Calu3 (cell line): ENCODE data around the gene SH3PXD2B. TPM values are rescaled to one million over a fixed set of nuclear protein-coding genes. Genes with fewer than 3 reads are reported as not detected.

ENCODE experiments used
- BruUV-seq: library from RNA; stranded (reverse); fragments of 400-500 nt; replicated peaks from 2 replicates; lab custom pipeline; 2021; lab: Mats Ljungman, UMichigan
- CTCF ChIA-PET: fragments of 300-600 bp; sonication (Branson Sonifier 250); formaldehyde crosslinking; loops from one replicate; lab custom pipeline; 2022; ENCODE audit warnings: antibody characterized with exemption; lab: Charles Lee
- DNase-seq: peaks from one replicate; pipeline ENCODE4 v3.0.0; 2022
- H3K27ac Mint-ChIP-seq: one replicate; pipeline ENCODE4 v1.8.0; 2022; ENCODE audit warnings: mixed read lengths; ENCODE audit not compliant: unreplicated experiment
- H3K27me3 Mint-ChIP-seq: one replicate; pipeline ENCODE4 v1.8.0; 2022; ENCODE audit warnings: mixed read lengths; ENCODE audit not compliant: unreplicated experiment
- H3K36me3 Mint-ChIP-seq: one replicate; pipeline ENCODE4 v1.8.0; 2022; ENCODE audit warnings: mild to moderate bottlenecking, moderate library complexity, mixed read lengths; ENCODE audit not compliant: insufficient read depth, unreplicated experiment
- H3K4me1 Mint-ChIP-seq: one replicate; pipeline ENCODE4 v1.8.0; 2022; ENCODE audit warnings: mild to moderate bottlenecking, low read depth, mixed read lengths; ENCODE audit not compliant: unreplicated experiment
- H3K4me3 Mint-ChIP-seq: one replicate; pipeline ENCODE4 v1.8.0; 2022; ENCODE audit warnings: mild to moderate bottlenecking, low read depth, moderate library complexity, mixed read lengths; ENCODE audit not compliant: unreplicated experiment
- H3K9me3 Mint-ChIP-seq: one replicate; pipeline ENCODE4 v1.8.0; 2022; ENCODE audit warnings: low read depth, mixed read lengths; ENCODE audit not compliant: unreplicated experiment
- intact Hi-C: fragments of 100-400 bp; cut with micrococcal nuclease; formaldehyde crosslinking; loops from one replicate; pipeline ENCODE4 v1.10.0; 2022; ENCODE audit not compliant: unreplicated experiment
- total RNA-seq: library from RNA; stranded (reverse); gene quantifications from 2 replicates; pipeline ENCODE4 v1.2.3, GENCODE V29; 2022
- TF ChIP-seq, protein P1 (sequence below): fragments of 200-600 bp; IDR thresholded peaks from one replicate; pipeline ENCODE4 v1.8.0; 2022; ENCODE audit warnings: antibody characterized with exemption; ENCODE audit not compliant: unreplicated experiment

Gene SH3PXD2B
- total RNA-seq, 1 experiment from 2014 or later: 25.6 TPM

DNA sequence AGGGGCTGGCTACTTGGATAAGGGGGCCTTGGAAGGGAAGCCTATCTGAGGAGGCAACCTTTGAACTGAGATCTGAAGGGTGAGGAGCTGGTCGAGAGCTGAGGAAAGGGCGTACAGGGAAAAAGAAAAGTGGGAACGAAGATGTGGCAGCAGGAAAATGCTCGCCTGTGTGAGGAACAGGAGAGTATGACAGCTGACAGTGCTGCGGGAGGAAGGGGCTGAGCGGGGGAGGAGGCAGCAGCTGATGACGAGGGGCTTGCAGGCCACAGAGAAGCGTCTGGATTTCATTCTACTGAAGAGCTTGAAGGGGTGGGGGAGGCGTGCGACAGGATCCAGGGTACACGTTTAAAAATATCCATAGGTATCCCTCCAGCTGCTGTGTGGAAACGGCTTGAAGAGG, 28.9 kb downstream of the SH3PXD2B start:
- intact Hi-C loops: no loop called here
- peaks cover 21% of the 10 kb centered on the region for H3K4me1 Mint-ChIP-seq
- BruUV-seq: no TSS peak
- CTCF ChIA-PET: interaction anchor here (1.0 kb wide), 1 partner anchor 42 kb away, joined by 3 read pairs; no protein-coding TSS in a partner anchor
- peaks cover 11% of the 10 kb centered on the region for H3K36me3 Mint-ChIP-seq
- H3K27ac Mint-ChIP-seq: no peak overlapping the region
- TF ChIP-seq, protein P1, sequence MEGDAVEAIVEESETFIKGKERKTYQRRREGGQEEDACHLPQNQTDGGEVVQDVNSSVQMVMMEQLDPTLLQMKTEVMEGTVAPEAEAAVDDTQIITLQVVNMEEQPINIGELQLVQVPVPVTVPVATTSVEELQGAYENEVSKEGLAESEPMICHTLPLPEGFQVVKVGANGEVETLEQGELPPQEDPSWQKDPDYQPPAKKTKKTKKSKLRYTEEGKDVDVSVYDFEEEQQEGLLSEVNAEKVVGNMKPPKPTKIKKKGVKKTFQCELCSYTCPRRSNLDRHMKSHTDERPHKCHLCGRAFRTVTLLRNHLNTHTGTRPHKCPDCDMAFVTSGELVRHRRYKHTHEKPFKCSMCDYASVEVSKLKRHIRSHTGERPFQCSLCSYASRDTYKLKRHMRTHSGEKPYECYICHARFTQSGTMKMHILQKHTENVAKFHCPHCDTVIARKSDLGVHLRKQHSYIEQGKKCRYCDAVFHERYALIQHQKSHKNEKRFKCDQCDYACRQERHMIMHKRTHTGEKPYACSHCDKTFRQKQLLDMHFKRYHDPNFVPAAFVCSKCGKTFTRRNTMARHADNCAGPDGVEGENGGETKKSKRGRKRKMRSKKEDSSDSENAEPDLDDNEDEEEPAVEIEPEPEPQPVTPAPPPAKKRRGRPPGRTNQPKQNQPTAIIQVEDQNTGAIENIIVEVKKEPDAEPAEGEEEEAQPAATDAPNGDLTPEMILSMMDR: no peak
- no peaks in the 10 kb centered on the region for H3K27me3 Mint-ChIP-seq
- DNase-seq: no peak
- no peaks in the 10 kb centered on the region for H3K9me3 Mint-ChIP-seq
- no peak overlapping the region for H3K4me3 Mint-ChIP-seq

DNA sequence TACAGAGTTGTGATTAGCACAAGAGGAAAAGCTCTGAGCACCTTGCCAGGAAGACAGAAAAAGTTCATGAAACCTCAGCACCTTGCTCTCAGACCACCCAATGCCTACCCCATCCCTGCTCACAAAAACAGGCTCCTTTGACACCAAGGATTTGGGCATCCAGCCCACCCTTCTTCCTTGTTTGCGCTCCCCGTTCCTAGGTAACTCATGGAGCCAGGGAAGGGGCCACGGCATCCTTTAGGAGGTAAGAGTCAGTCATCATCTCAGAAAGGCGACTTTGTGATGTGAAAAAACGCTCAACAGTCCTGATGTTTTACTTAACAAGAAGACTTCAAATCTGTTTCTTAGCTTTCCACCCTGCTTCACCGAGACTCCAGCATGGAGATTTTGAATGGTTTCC, 29.5 kb downstream of the SH3PXD2B start:
- H3K4me3 Mint-ChIP-seq: no peak overlapping the region
- DNase-seq: no peak
- H3K27ac Mint-ChIP-seq: no peak overlapping the region
- H3K4me1 Mint-ChIP-seq: peaks cover 27% of the 10 kb centered on the region
- intact Hi-C loops: no loop called here
- H3K27me3 Mint-ChIP-seq: no peaks in the 10 kb centered on the region
- CTCF ChIA-PET: no interaction called here
- H3K36me3 Mint-ChIP-seq: peaks cover 15% of the 10 kb centered on the region
- BruUV-seq: no TSS peak
- no peaks in the 10 kb centered on the region for H3K9me3 Mint-ChIP-seq
- TF ChIP-seq, protein P1: no peak

GRCh38 chr5:172424111-172424490, 30.2 kb downstream of the SH3PXD2B start:
- TF ChIP-seq, protein P1: no peak
- Mint-ChIP-seq H3K9me3 (no peaks in the 10 kb centered on the region), H3K4me3 (no peak overlapping the region), H3K27ac (no peak overlapping the region), H3K27me3 (no peaks in the 10 kb centered on the region), H3K36me3 (peaks cover 15% of the 10 kb centered on the region), H3K4me1 (peaks cover 31% of the 10 kb centered on the region)
- CTCF ChIA-PET: interaction anchor here (0.6 to 1.1 kb wide), 3 partner anchors 10 to 147 kb away, joined by 3 to 4 read pairs (median 3); no protein-coding TSS in a partner anchor
- BruUV-seq: no TSS peak
- intact Hi-C loops: no loop called here
- DNase-seq: no peak

DNA sequence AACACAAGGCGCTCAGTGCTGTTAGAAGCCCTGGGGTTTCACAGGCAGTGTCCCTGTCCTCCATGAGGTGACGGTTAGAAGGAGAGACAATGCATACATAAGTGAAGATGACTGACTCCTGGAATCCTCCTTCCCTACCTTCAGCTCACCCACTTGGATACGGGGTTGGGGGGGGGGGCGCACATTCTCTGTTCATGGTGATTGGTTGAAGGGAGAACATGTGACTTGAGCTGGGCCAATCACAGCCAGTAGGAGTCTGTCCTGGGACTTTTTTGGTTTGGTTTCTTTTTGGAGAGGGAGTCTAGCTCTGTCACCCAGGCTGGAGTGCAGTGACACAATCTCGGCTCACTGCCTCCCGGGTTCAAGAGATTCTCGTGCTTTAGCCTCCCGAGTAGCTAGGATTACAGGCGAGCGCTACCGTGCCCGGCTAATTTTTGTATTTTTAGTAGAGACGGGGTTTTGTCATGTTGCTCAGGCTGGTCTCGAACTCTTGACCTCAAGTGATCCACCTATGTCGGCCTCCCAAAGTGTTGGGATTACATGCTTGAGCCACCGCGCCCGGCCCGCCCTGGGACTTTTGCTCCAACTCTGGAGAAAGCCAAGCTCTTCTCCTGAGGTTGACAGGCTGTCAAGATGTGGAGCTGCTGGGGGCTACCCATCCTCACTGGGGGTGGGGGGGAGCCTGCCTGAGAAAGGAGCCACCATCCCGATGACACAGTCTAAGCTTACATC, 30.8 kb downstream of the SH3PXD2B start:
- Mint-ChIP-seq H3K36me3 (peaks cover 15% of the 10 kb centered on the region), H3K27me3 (no peaks in the 10 kb centered on the region), H3K4me1 (peaks cover 29% of the 10 kb centered on the region), H3K9me3 (no peaks in the 10 kb centered on the region), H3K4me3 (no peak overlapping the region), H3K27ac (no peak overlapping the region)
- CTCF ChIA-PET: interaction anchor here (0.6 to 1.1 kb wide), 4 partner anchors 11 to 146 kb away, joined by 3 to 4 read pairs (median 3); no protein-coding TSS in a partner anchor
- TF ChIP-seq, protein P1: no peak
- BruUV-seq: no TSS peak
- intact Hi-C loops: no loop called here
- no peak for DNase-seq
